Activated naive CD4-positive, alpha-beta T cell treated with anti-CD3 and anti-CD28 coated beads, Interleukin-2, amount 10 ng/mL, durations not matched to agents 7 days and 5 days (primary cell): ENCODE results near the gene CGN.

Source experiments
- CTCF ChIA-PET: fragments of 350-600 bp; sonication (Branson Sonifier 250); formaldehyde crosslinking; loops from one replicate; lab custom pipeline; 2021; ENCODE audit warnings: antibody characterized with exemption; lab: Charles Lee
- DNase-seq: peaks from one replicate; pipeline ENCODE4 v3.0.0-alpha.2; 2020
- H3K27ac Mint-ChIP-seq: one replicate; pipeline ENCODE4 v1.8.0; 2021; ENCODE audit warnings: mild to moderate bottlenecking, moderate library complexity, mixed read lengths
- H3K27me3 Mint-ChIP-seq: one replicate; pipeline ENCODE4 v1.8.0; 2021; ENCODE audit warnings: mild to moderate bottlenecking, mixed read lengths
- H3K36me3 Mint-ChIP-seq: one replicate; pipeline ENCODE4 v1.8.0; 2021; ENCODE audit warnings: mixed read lengths
- H3K4me1 Mint-ChIP-seq: one replicate; pipeline ENCODE4 v1.8.0; 2021; ENCODE audit warnings: mixed read lengths
- H3K4me3 Mint-ChIP-seq: one replicate; pipeline ENCODE4 v1.8.0; 2021; ENCODE audit warnings: mild to moderate bottlenecking, moderate library complexity, mixed read lengths
- H3K9me3 Mint-ChIP-seq: one replicate; pipeline ENCODE4 v1.8.0; 2021; ENCODE audit warnings: mixed read lengths

The CGN gene

GRCh38 chr1:151509350-151510019 lies 1.7 kb upstream of the CGN start:
- H3K4me3 Mint-ChIP-seq = no peak overlapping the region
- CTCF ChIA-PET = interaction anchor here (1.5 kb wide), 1 partner anchor 11 kb away, joined by 5 read pairs; no protein-coding TSS in a partner anchor
- peaks cover 29% of the 10 kb centered on the region for H3K4me1 Mint-ChIP-seq
- H3K27me3 Mint-ChIP-seq = peaks cover 77% of the 10 kb centered on the region
- H3K27ac Mint-ChIP-seq = no peak overlapping the region
- DNase-seq = no peak
- no peaks in the 10 kb centered on the region for H3K36me3 Mint-ChIP-seq
- H3K9me3 Mint-ChIP-seq = no peaks in the 10 kb centered on the region

GRCh38 chr1:151510020-151510405 lies 1.2 kb upstream of the CGN start:
- no peak for DNase-seq
- CTCF ChIA-PET = interaction anchor here (0.6 to 1.5 kb wide), 2 partner anchors 11 to 44 kb away, joined by 3 to 5 read pairs; no protein-coding TSS in a partner anchor
- Mint-ChIP-seq H3K27me3 (peaks cover 75% of the 10 kb centered on the region), H3K36me3 (no peaks in the 10 kb centered on the region), H3K9me3 (no peaks in the 10 kb centered on the region), H3K4me1 (peaks cover 29% of the 10 kb centered on the region), H3K4me3 (peak overlapping the region; percentile 79), H3K27ac (no peak overlapping the region)

- Mint-ChIP-seq H3K27me3 (peaks cover 70% of the 10 kb centered on the region), H3K27ac (no peak overlapping the region), H3K4me3 (peak overlapping the region; percentile 79), H3K9me3 (no peaks in the 10 kb centered on the region), H3K4me1 (peaks cover 29% of the 10 kb centered on the region), H3K36me3 (no peaks in the 10 kb centered on the region)
- CTCF ChIA-PET = interaction anchor here (0.6 to 1.5 kb wide), 2 partner anchors 10 to 45 kb away, joined by 3 to 5 read pairs; no protein-coding TSS in a partner anchor
- no peak for DNase-seq
These were observed 602 bp upstream of the CGN start for GRCh38 chr1:151510614-151510956.

- no peak overlapping the region for H3K27ac Mint-ChIP-seq
- H3K4me1 Mint-ChIP-seq = peaks cover 29% of the 10 kb centered on the region
- H3K36me3 Mint-ChIP-seq = no peaks in the 10 kb centered on the region
- DNase-seq = peak; percentile 49
- no peaks in the 10 kb centered on the region for H3K9me3 Mint-ChIP-seq
- H3K27me3 Mint-ChIP-seq = peaks cover 66% of the 10 kb centered on the region
- CTCF ChIA-PET = no interaction called here
- H3K4me3 Mint-ChIP-seq = peak overlapping the region; percentile 74
These were observed 539 bp downstream of the CGN start for GRCh38 chr1:151511636-151512215.

- H3K27me3 Mint-ChIP-seq = peaks cover 60% of the 10 kb centered on the region
- CTCF ChIA-PET = interaction anchor here (0.6 kb wide), 1 partner anchor 210 kb away, joined by 3 read pairs; no protein-coding TSS in a partner anchor
These were observed 1.1 kb downstream of the CGN start for GRCh38 chr1:151512326-151512725.

GRCh38 chr1:151512801-151513625 lies 1.8 kb downstream of the CGN start:
- H3K27me3 Mint-ChIP-seq = peaks cover 58% of the 10 kb centered on the region
- H3K27ac Mint-ChIP-seq = peak overlapping the region; percentile 52
- CTCF ChIA-PET = interaction anchor here (0.6 kb wide), 1 partner anchor 210 kb away, joined by 3 read pairs; no protein-coding TSS in a partner anchor
- peak overlapping the region; percentile 5 for H3K4me3 Mint-ChIP-seq
- H3K36me3 Mint-ChIP-seq = no peaks in the 10 kb centered on the region
- H3K9me3 Mint-ChIP-seq = no peaks in the 10 kb centered on the region
- no peak for DNase-seq
- peaks cover 29% of the 10 kb centered on the region for H3K4me1 Mint-ChIP-seq

More at GRCh38 chr1:151512326-151512725, 1.1 kb downstream of the CGN start:
- Mint-ChIP-seq H3K9me3 (no peaks in the 10 kb centered on the region), H3K4me3 (peak overlapping the region; percentile 74), H3K27ac (no peak overlapping the region), H3K4me1 (peaks cover 29% of the 10 kb centered on the region), H3K36me3 (no peaks in the 10 kb centered on the region)
- no peak for DNase-seq

- Mint-ChIP-seq H3K9me3 (no peaks in the 10 kb centered on the region), H3K27ac (no peak overlapping the region), H3K4me3 (no peak overlapping the region), H3K4me1 (peaks cover 29% of the 10 kb centered on the region), H3K27me3 (peaks cover 55% of the 10 kb centered on the region), H3K36me3 (no peaks in the 10 kb centered on the region)
- DNase-seq = peak; percentile 28
- CTCF ChIA-PET = no interaction called here
These were observed 2.5 kb downstream of the CGN start for GRCh38 chr1:151513626-151514121.

GRCh38 chr1:151514366-151514765 lies 3.2 kb downstream of the CGN start:
- Mint-ChIP-seq H3K27ac (no peak overlapping the region), H3K27me3 (peaks cover 48% of the 10 kb centered on the region), H3K9me3 (no peaks in the 10 kb centered on the region), H3K36me3 (no peaks in the 10 kb centered on the region), H3K4me3 (no peak overlapping the region), H3K4me1 (peaks cover 29% of the 10 kb centered on the region)
- CTCF ChIA-PET = interaction anchor here (0.7 kb wide), 1 partner anchor 301 kb away, joined by 3 read pairs; no protein-coding TSS in a partner anchor
- no peak for DNase-seq

GRCh38 chr1:151515265-151515664 lies 4.1 kb downstream of the CGN start:
- no peaks in the 10 kb centered on the region for H3K9me3 Mint-ChIP-seq
- CTCF ChIA-PET = no interaction called here

GRCh38 chr1:151516031-151516511 lies 4.9 kb downstream of the CGN start:
- H3K4me1 Mint-ChIP-seq = peaks cover 25% of the 10 kb centered on the region

More at GRCh38 chr1:151515265-151515664, 4.1 kb downstream of the CGN start:
- Mint-ChIP-seq H3K27ac (no peak overlapping the region), H3K27me3 (peaks cover 40% of the 10 kb centered on the region), H3K36me3 (no peaks in the 10 kb centered on the region), H3K4me1 (peaks cover 29% of the 10 kb centered on the region), H3K4me3 (no peak overlapping the region)
- DNase-seq = no peak

GRCh38 chr1:151518431-151518830 lies 7.2 kb downstream of the CGN start:
- CTCF ChIA-PET = no interaction called here
- no peak overlapping the region for H3K27ac Mint-ChIP-seq
- H3K27me3 Mint-ChIP-seq = peaks cover 13% of the 10 kb centered on the region
- peaks cover 8% of the 10 kb centered on the region for H3K4me1 Mint-ChIP-seq
- no peaks in the 10 kb centered on the region for H3K9me3 Mint-ChIP-seq
- H3K4me3 Mint-ChIP-seq = no peak overlapping the region
- no peaks in the 10 kb centered on the region for H3K36me3 Mint-ChIP-seq
- no peak for DNase-seq

More at GRCh38 chr1:151516031-151516511, 4.9 kb downstream of the CGN start:
- CTCF ChIA-PET = no interaction called here
- DNase-seq = no peak
- no peak overlapping the region for H3K27ac Mint-ChIP-seq
- H3K36me3 Mint-ChIP-seq = no peaks in the 10 kb centered on the region
- no peaks in the 10 kb centered on the region for H3K9me3 Mint-ChIP-seq
- no peak overlapping the region for H3K4me3 Mint-ChIP-seq
- H3K27me3 Mint-ChIP-seq = peaks cover 35% of the 10 kb centered on the region

- Mint-ChIP-seq H3K9me3 (no peaks in the 10 kb centered on the region), H3K36me3 (no peaks in the 10 kb centered on the region), H3K27ac (no peak overlapping the region), H3K27me3 (peaks cover 8% of the 10 kb centered on the region), H3K4me1 (peaks cover 3% of the 10 kb centered on the region), H3K4me3 (no peak overlapping the region)
- CTCF ChIA-PET = no interaction called here
- no peak for DNase-seq
These were observed 7.7 kb downstream of the CGN start for GRCh38 chr1:151518936-151519335.

- no peaks in the 10 kb centered on the region for H3K36me3 Mint-ChIP-seq
- H3K4me3 Mint-ChIP-seq = no peak overlapping the region
- H3K27me3 Mint-ChIP-seq = peaks cover 5% of the 10 kb centered on the region
- DNase-seq = no peak
- no peaks in the 10 kb centered on the region for H3K9me3 Mint-ChIP-seq
- H3K27ac Mint-ChIP-seq = no peak overlapping the region
- CTCF ChIA-PET = interaction anchor here (0.9 to 2.4 kb wide), 2 partner anchors 9 to 14 kb away, joined by 3 to 5 read pairs; partner anchors contain the start of gene CGN
- H3K4me1 Mint-ChIP-seq = no peaks in the 10 kb centered on the region
These were observed 8.5 kb downstream of the CGN start for GRCh38 chr1:151519667-151520066.

GRCh38 chr1:151520359-151520758 lies 9.2 kb downstream of the CGN start:
- CTCF ChIA-PET = interaction anchor here (0.9 to 2.4 kb wide), 3 partner anchors 10 to 78 kb away, joined by 3 to 5 read pairs (median 3); partner anchors contain the start of gene CGN
- no peaks in the 10 kb centered on the region for H3K36me3 Mint-ChIP-seq
- no peaks in the 10 kb centered on the region for H3K4me1 Mint-ChIP-seq
- H3K9me3 Mint-ChIP-seq = no peaks in the 10 kb centered on the region
- no peak overlapping the region for H3K27ac Mint-ChIP-seq
- DNase-seq = no peak
- peaks cover 5% of the 10 kb centered on the region for H3K27me3 Mint-ChIP-seq
- no peak overlapping the region for H3K4me3 Mint-ChIP-seq
